ENCODE measurements around the gene DHRS1. TPM values are rescaled to one million over a fixed set of nuclear protein-coding genes. Genes with fewer than 3 reads are reported as not detected.

DHRS1 gene
- total and polyA plus RNA-seq, 2 experiments from 2014 or later, result 15.0 to 15.4 TPM

DNA sequence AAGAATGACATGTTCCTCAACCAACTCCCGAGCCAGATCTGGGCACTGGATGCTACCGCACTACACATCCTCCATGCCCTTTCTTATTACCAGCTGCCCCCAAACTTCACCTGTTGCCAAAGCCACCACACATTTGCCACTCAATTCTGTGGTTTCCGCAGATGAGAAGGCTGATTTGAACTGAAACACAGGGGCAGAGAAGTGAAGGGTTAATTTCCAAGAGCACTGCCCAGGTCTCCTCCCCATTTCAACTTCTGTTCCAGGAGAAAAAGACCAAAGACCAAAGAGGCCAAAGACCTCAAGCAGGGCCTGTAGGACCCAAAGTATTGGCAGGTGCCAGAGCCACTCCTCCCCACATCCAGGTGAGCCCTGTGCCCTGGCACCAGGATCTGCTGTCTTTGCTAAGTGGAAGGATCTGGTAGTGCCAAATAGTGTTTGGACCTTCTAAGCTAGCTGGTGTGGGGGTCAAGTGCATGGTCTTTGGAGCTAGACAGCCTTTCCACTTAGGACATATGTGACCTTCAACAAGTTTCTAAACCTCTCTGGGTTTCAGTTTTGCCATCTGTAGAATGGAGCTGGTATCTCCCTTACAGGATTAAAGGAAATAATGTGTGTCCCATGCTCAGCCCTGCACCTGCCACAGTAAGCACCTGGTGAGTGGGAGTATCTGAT is 8.0 kb downstream of the DHRS1 start:
- H3K9me3 Mint-ChIP-seq, result no peaks in the 10 kb centered on the region
- no peak overlapping the region for H3K4me3 Mint-ChIP-seq
- peaks cover 5% of the 10 kb centered on the region; the same call in 2 of the 3 replicates for H3K36me3 Mint-ChIP-seq (ENCODE audit: low read depth)
- Histone ChIP-seq H3F3A (replicated peaks; ENCODE audit: low read depth) (no peaks in the 10 kb centered on the region), H2AFZ (no peak overlapping the region), H3K4me2 (no peak overlapping the region), H3K27ac (ENCODE audit: low read depth) (no peak overlapping the region), H3K4me1 (ENCODE audit: insufficient read depth) (no peaks in the 10 kb centered on the region), H4K20me1 (replicated peaks; ENCODE audit: insufficient read depth) (no peaks in the 10 kb centered on the region; the same call in 1 of the 2 replicates), H3K27me3 (ENCODE audit: insufficient read depth) (no peaks in the 10 kb centered on the region), H3K9me2 (ENCODE audit: insufficient read depth) (no peaks in the 10 kb centered on the region), H3K4me3 (no peak overlapping the region), H3K36me3 (ENCODE audit: insufficient read depth) (no peaks in the 10 kb centered on the region; the same call in 1 of the 2 replicates), H3K79me2 (replicated peaks; ENCODE audit: insufficient read depth) (no peaks in the 10 kb centered on the region)
- H3K4me1 Mint-ChIP-seq, result no peaks in the 10 kb centered on the region
- TF ChIP-seq CTCF (conservative IDR thresholded peaks at IDR 0.05; ENCODE audit: low read depth in 2 of 2), result no peak
- TF ChIP-seq STAT1 (IDR thresholded peaks at IDR 0.05; ENCODE audit: unreplicated experiment), result no peak
- ATAC-seq, result no peak
- DNase-seq (ENCODE audit: low spot score), result no peak
- peaks cover 7% of the 10 kb centered on the region for H3K27me3 Mint-ChIP-seq (ENCODE audit: insufficient read depth, low read depth, poor library complexity)
- H3K27ac Mint-ChIP-seq, result no peak overlapping the region

DNA sequence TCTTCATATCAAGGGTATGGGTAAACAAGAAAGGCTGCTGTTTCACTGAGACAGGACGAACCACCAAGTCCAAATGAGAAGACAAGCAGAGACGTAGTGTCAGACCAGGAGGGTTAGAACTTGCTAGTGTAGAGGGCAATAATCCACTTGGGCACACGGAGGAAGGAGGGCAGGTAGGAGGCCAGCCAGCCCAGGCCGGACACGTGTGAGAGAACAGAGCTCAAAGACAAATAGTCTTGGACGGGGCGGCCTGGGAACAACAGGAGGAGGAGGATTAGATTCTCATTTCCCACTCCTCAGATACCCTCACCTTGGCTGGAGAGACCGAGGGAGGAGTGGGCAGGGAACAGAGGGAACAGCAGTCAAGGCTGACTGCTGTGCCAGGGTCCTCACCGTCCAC is 8.8 kb downstream of the DHRS1 start:
- Histone ChIP-seq H3K36me3 (ENCODE audit: insufficient read depth) (no peaks in the 10 kb centered on the region), H3F3A (replicated peaks; ENCODE audit: low read depth) (no peaks in the 10 kb centered on the region), H3K79me2 (replicated peaks; ENCODE audit: insufficient read depth) (no peaks in the 10 kb centered on the region), H3K4me3 (no peak overlapping the region), H3K27ac (ENCODE audit: low read depth) (no peak overlapping the region), H3K4me2 (no peak overlapping the region), H2AFZ (no peak overlapping the region), H3K4me1 (ENCODE audit: insufficient read depth) (no peaks in the 10 kb centered on the region), H3K9me2 (ENCODE audit: insufficient read depth) (no peaks in the 10 kb centered on the region), H3K27me3 (ENCODE audit: insufficient read depth) (no peaks in the 10 kb centered on the region), H4K20me1 (replicated peaks; ENCODE audit: insufficient read depth) (no peaks in the 10 kb centered on the region; the same call in 1 of the 2 replicates)
- H3K4me1 Mint-ChIP-seq, result no peaks in the 10 kb centered on the region
- H3K9me3 Mint-ChIP-seq, result no peaks in the 10 kb centered on the region
- no peak for ATAC-seq
- no peak overlapping the region for H3K27ac Mint-ChIP-seq
- TF ChIP-seq, protein P1, sequence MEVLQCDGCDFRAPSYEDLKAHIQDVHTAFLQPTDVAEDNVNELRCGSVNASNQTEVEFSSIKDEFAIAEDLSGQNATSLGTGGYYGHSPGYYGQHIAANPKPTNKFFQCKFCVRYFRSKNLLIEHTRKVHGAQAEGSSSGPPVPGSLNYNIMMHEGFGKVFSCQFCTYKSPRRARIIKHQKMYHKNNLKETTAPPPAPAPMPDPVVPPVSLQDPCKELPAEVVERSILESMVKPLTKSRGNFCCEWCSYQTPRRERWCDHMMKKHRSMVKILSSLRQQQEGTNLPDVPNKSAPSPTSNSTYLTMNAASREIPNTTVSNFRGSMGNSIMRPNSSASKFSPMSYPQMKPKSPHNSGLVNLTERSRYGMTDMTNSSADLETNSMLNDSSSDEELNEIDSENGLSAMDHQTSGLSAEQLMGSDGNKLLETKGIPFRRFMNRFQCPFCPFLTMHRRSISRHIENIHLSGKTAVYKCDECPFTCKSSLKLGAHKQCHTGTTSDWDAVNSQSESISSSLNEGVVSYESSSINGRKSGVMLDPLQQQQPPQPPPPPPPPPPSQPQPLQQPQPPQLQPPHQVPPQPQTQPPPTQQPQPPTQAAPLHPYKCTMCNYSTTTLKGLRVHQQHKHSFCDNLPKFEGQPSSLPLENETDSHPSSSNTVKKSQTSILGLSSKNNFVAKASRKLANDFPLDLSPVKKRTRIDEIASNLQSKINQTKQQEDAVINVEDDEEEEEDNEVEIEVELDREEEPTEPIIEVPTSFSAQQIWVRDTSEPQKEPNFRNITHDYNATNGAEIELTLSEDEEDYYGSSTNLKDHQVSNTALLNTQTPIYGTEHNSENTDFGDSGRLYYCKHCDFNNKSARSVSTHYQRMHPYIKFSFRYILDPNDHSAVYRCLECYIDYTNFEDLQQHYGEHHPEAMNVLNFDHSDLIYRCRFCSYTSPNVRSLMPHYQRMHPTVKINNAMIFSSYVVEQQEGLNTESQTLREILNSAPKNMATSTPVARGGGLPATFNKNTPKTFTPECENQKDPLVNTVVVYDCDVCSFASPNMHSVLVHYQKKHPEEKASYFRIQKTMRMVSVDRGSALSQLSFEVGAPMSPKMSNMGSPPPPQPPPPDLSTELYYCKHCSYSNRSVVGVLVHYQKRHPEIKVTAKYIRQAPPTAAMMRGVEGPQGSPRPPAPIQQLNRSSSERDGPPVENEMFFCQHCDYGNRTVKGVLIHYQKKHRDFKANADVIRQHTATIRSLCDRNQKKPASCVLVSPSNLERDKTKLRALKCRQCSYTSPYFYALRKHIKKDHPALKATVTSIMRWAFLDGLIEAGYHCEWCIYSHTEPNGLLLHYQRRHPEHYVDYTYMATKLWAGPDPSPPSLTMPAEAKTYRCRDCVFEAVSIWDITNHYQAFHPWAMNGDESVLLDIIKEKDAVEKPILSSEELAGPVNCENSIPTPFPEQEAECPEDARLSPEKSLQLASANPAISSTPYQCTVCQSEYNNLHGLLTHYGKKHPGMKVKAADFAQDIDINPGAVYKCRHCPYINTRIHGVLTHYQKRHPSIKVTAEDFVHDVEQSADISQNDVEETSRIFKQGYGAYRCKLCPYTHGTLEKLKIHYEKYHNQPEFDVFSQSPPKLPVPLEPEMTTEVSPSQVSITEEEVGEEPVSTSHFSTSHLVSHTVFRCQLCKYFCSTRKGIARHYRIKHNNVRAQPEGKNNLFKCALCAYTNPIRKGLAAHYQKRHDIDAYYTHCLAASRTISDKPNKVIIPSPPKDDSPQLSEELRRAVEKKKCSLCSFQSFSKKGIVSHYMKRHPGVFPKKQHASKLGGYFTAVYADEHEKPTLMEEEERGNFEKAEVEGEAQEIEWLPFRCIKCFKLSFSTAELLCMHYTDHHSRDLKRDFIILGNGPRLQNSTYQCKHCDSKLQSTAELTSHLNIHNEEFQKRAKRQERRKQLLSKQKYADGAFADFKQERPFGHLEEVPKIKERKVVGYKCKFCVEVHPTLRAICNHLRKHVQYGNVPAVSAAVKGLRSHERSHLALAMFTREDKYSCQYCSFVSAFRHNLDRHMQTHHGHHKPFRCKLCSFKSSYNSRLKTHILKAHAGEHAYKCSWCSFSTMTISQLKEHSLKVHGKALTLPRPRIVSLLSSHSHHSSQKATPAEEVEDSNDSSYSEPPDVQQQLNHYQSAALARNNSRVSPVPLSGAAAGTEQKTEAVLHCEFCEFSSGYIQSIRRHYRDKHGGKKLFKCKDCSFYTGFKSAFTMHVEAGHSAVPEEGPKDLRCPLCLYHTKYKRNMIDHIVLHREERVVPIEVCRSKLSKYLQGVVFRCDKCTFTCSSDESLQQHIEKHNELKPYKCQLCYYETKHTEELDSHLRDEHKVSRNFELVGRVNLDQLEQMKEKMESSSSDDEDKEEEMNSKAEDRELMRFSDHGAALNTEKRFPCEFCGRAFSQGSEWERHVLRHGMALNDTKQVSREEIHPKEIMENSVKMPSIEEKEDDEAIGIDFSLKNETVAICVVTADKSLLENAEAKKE (CRISPR knock-in tag; IDR thresholded peaks at IDR 0.05), result no peak
- TF ChIP-seq POLR2AphosphoS5 (IDR thresholded peaks at IDR 0.05; ENCODE audit: low read depth) (no peak), STAT1 (IDR thresholded peaks at IDR 0.05; ENCODE audit: unreplicated experiment) (no peak), JUNB (IDR thresholded peaks at IDR 0.05; ENCODE audit: unreplicated experiment) (no peak), ZNF331 (CRISPR knock-in tag; IDR thresholded peaks at IDR 0.05; ENCODE audit: low read depth) (no peak), CREB1 (CRISPR knock-in tag; IDR thresholded peaks at IDR 0.05; ENCODE audit: low read depth) (no peak), EZH2phosphoT487 (IDR thresholded peaks at IDR 0.05; ENCODE audit: unreplicated experiment) (no peak), NANOG (IDR thresholded peaks at IDR 0.05; ENCODE audit: borderline replicate concordance) (no peak), CTCF (conservative IDR thresholded peaks at IDR 0.05; ENCODE audit: low read depth in 2 of 2) (no peak), EZH2 (IDR thresholded peaks at IDR 0.05; ENCODE audit: low read depth, unreplicated experiment) (no peak)
- H3K36me3 Mint-ChIP-seq (ENCODE audit: low read depth), result peaks cover 2% of the 10 kb centered on the region; the same call in 2 of the 3 replicates
- no peak overlapping the region; the same call in 2 of the 3 replicates for H3K4me3 Mint-ChIP-seq
- peaks cover 9% of the 10 kb centered on the region for H3K27me3 Mint-ChIP-seq (ENCODE audit: insufficient read depth, low read depth, poor library complexity)
- no peak for DNase-seq (ENCODE audit: low spot score)

Data from GM23338 (cell line).